GM15510 (cell line): ENCODE measurements around the gene YIF1A.
A peak's percentile ranks its signal among the peaks of the same experiment; 100 is the strongest.

Experiments used
- POLR2A ChIP-seq: IDR thresholded peaks from 3 replicates; pipeline ENCODE4 v1.6.1; 2011; ENCODE audit warnings: borderline replicate concordance; ENCODE audit not compliant: insufficient read length; ENCODE audit errors: extremely low read depth

The YIF1A gene

GRCh38 chr11:66288671-66289547 lies at the start of gene YIF1A:
Gene YIF1A (minus strand): TSS chr11:66289143. CDS start chr11:66288985, 158 bp downstream.
- TF ChIP-seq POLR2A = peak; percentile 88

- no peak for TF ChIP-seq POLR2A
These were observed 48.4 kb upstream of the YIF1A start for GRCh38 chr11:66337103-66337899.

- no peak for TF ChIP-seq POLR2A
These were observed 47.5 kb upstream of the YIF1A start, which contains the start of gene RIN1 for GRCh38 chr11:66336234-66337102. Gene RIN1 (minus strand): TSS chr11:66336434. CDS start chr11:66336402, 32 bp downstream.

- no peak for TF ChIP-seq POLR2A
These were observed 46.7 kb upstream of the YIF1A start for GRCh38 chr11:66335531-66336233.

- no peak for TF ChIP-seq POLR2A
These were observed 45.9 kb upstream of the YIF1A start for GRCh38 chr11:66334605-66335442.

GRCh38 chr11:66333896-66334604 lies 45.1 kb upstream of the YIF1A start:
- no peak for TF ChIP-seq POLR2A

GRCh38 chr11:66333220-66333877 lies 44.4 kb upstream of the YIF1A start:
- TF ChIP-seq POLR2A = no peak

GRCh38 chr11:66332371-66333219 lies 43.7 kb upstream of the YIF1A start:
- TF ChIP-seq POLR2A = no peak

- no peak for TF ChIP-seq POLR2A
These were observed 42.8 kb upstream of the YIF1A start for GRCh38 chr11:66331542-66332370.

- no peak for TF ChIP-seq POLR2A
These were observed 42.0 kb upstream of the YIF1A start for GRCh38 chr11:66330931-66331330.
